NCI-H226 (cell line): Measurements from ENCODE around the gene PROSER2.

Source experiments
- DNase-seq: peaks from one replicate; pipeline ENCODE4 v3.0.0-alpha.2; 2015

The PROSER2 gene

DNA sequence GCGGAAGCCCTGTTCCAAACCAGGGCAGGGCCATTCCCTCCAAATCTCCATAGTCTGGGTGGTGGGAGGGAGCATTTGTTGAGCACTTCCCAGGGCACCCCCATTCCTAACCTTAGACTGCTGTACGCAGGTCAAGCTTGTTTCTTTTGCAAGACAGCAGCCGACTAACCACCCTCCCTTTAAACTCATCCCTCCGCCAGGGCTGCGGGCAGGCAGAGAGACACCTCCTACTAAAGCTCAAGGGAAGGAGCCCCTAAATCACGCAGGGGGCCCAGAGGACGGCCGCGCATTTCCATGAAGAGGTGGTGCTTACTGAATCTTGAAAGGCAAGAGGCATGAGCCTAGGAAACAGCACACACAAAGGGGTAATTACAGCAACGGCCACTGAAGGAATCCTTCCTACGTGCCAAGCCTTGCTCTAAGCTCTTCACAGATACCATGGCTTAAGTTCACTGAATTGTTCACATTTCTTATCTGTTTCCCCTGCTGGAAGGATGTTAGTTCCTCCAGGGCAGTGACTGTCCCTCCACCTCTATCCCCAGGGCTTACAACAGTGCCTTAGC, 90.0 kb downstream of the PROSER2 start:
- DNase-seq, result no peak

DNA sequence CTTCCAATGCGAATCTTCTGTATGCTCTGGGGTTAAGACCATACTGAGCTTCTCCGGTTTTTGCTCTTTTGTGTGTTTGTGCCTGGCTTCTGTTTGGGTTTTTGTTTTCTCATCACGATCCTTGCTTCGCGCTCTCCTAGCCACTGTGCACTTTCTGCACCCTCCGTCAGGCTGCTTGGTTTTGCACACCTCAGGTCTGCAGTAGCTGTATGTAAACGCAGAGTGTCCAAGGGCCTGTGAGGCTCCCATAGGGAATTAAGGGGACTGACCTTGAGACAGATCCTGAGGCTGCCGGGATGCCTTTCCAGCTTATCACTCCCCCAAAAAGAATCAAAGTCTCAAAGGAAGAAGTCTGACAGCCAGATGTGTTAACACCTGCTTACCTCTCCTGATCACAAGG, 95.2 kb downstream of the PROSER2 start:
- DNase-seq, result no peak

DNA sequence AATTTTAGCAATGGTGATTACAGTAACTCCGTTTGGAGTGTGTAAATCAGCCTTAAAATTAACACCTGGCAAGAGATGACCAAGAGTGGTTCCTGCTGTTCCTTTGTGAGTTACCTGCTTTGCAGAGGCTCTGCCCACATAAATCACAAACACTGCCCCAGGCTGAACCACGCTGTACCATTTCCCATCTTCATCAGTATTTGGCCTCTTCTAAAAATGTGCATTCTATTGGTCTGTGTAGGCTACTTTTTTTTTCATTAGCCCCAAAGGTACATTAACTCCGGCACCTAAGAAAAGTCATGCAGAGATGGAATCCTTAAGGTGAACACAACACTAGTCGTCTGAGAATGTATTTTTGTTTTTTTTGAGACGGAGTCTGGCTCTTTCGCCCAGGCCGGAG, 96.1 kb downstream of the PROSER2 start:
- no peak for DNase-seq
